Measurements from ENCODE around the gene TRIM6. TPM values are rescaled to one million over a fixed set of nuclear protein-coding genes. Genes with fewer than 3 reads are reported as not detected.

Gene TRIM6
- total RNA-seq, 1 donor from 2014 or later, result 0.64 TPM

DNA sequence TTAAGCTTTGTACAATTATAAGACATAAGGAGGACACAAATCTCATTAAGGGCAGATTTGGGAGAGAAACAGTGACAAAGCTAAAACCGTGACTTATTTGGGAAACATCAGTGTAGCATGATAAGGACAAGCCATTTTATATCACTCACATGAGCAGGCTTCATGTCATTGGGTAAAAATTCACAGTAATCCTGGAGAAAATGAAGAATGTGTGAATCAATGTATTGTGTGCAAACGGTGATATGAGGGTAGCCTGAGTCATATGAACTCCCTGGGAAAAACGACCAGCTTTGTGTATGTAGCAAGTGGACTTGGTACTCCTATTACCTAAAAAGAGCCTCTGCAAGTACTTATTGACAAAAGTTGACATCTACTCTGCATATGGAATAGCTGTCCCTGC lies 22.4 kb downstream of the TRIM6 start:
- H3K4me3 Mint-ChIP-seq (ENCODE audit: unreplicated experiment), result no peak overlapping the region
- no peaks in the 10 kb centered on the region for H3K9me3 Mint-ChIP-seq (ENCODE audit: unreplicated experiment)

DNA sequence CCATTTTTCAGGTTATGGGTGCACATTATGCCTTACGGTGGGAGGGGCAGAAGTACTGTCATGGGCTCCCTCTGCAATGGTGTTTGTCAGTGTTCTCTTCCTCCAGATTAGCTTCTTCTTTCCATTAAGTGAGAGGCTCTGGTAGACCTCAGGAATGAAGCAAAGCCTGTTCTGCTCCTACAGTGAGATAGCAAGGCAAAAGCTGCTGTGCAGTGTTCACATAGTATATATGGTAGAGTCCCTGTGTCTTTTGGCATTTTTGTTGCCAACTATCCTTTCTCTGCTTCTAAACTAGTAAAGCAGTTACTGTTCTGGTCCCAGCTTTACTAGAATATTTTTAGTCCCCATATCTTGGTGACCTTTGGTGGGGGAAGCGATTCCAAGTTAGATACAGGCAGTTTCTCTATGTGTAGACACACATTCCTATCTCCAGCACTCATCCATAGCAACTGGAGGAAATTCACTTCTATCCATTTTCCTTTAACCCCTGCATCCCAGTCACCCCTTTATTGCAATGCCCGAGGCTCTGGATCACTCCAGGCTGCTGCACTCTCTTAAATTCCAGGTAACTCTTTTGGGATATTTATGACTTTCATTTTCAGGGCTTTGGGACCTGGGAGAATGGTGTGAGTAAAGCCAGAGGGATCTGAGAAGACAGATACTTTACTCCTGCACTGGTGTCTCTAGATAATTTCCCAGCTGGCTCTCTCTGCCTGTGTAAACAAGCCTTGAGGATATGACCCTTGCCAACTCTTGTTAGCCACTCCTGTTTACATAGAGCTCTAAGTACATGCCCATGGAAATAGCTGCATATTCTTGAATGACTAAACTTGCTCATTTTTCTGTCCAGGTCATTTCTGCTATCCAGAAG lies 24.4 kb downstream of the TRIM6 start:
- H3K27ac Mint-ChIP-seq (ENCODE audit: unreplicated experiment), result no peak overlapping the region
- no peaks in the 10 kb centered on the region for H3K27me3 Mint-ChIP-seq (ENCODE audit: unreplicated experiment)
- H3K9me3 Mint-ChIP-seq (ENCODE audit: unreplicated experiment), result no peaks in the 10 kb centered on the region
- H3K4me1 Mint-ChIP-seq (ENCODE audit: low read depth, unreplicated experiment), result no peaks in the 10 kb centered on the region
- H3K36me3 Mint-ChIP-seq (ENCODE audit: unreplicated experiment), result no peaks in the 10 kb centered on the region
- no peak for DNase-seq
- TF ChIP-seq CTCF (IDR thresholded peaks at IDR 0.05; ENCODE audit: partially characterized antibody, unreplicated experiment), result no peak
- no peak overlapping the region for H3K4me3 Mint-ChIP-seq (ENCODE audit: unreplicated experiment)

More for the DNA sequence above, 22.4 kb downstream of the TRIM6 start:
- H3K27me3 Mint-ChIP-seq (ENCODE audit: unreplicated experiment), result no peaks in the 10 kb centered on the region
- H3K27ac Mint-ChIP-seq (ENCODE audit: unreplicated experiment), result no peak overlapping the region
- TF ChIP-seq CTCF (IDR thresholded peaks at IDR 0.05; ENCODE audit: partially characterized antibody, unreplicated experiment), result no peak
- DNase-seq, result no peak
- no peaks in the 10 kb centered on the region for H3K4me1 Mint-ChIP-seq (ENCODE audit: low read depth, unreplicated experiment)
- no peaks in the 10 kb centered on the region for H3K36me3 Mint-ChIP-seq (ENCODE audit: unreplicated experiment)

GRCh38 chr11:5621580-5621979 lies 25.1 kb downstream of the TRIM6 start:
- Mint-ChIP-seq H3K36me3 (ENCODE audit: unreplicated experiment) (no peaks in the 10 kb centered on the region), H3K27me3 (ENCODE audit: unreplicated experiment) (no peaks in the 10 kb centered on the region), H3K27ac (ENCODE audit: unreplicated experiment) (no peak overlapping the region), H3K4me3 (ENCODE audit: unreplicated experiment) (no peak overlapping the region), H3K4me1 (ENCODE audit: low read depth, unreplicated experiment) (no peaks in the 10 kb centered on the region), H3K9me3 (ENCODE audit: unreplicated experiment) (no peaks in the 10 kb centered on the region)
- no peak for DNase-seq
- no peak for TF ChIP-seq CTCF (IDR thresholded peaks at IDR 0.05; ENCODE audit: partially characterized antibody, unreplicated experiment)

GRCh38 chr11:5622802-5623201 lies 26.4 kb downstream of the TRIM6 start:
- H3K36me3 Mint-ChIP-seq (ENCODE audit: unreplicated experiment), result no peaks in the 10 kb centered on the region
- H3K9me3 Mint-ChIP-seq (ENCODE audit: unreplicated experiment), result no peaks in the 10 kb centered on the region
- no peak for TF ChIP-seq CTCF (IDR thresholded peaks at IDR 0.05; ENCODE audit: partially characterized antibody, unreplicated experiment)
- no peak for DNase-seq
- H3K27ac Mint-ChIP-seq (ENCODE audit: unreplicated experiment), result no peak overlapping the region
- H3K27me3 Mint-ChIP-seq (ENCODE audit: unreplicated experiment), result no peaks in the 10 kb centered on the region
- H3K4me3 Mint-ChIP-seq (ENCODE audit: unreplicated experiment), result no peak overlapping the region
- H3K4me1 Mint-ChIP-seq (ENCODE audit: low read depth, unreplicated experiment), result no peaks in the 10 kb centered on the region

Data from glutamatergic neuron (in vitro differentiated cells).